ENCODE results near the gene SGCB. TPM values are rescaled to one million over a fixed set of nuclear protein-coding genes. Genes with fewer than 3 reads are reported as not detected.
A peak's percentile ranks its signal among the peaks of the same experiment; 100 is the strongest.
"Not testable (repeated sequence)": the region's sequence is repeated elsewhere in the genome, so short reads cannot be mapped to it uniquely, and the experiment has no call there.

The SGCB gene, protein sequence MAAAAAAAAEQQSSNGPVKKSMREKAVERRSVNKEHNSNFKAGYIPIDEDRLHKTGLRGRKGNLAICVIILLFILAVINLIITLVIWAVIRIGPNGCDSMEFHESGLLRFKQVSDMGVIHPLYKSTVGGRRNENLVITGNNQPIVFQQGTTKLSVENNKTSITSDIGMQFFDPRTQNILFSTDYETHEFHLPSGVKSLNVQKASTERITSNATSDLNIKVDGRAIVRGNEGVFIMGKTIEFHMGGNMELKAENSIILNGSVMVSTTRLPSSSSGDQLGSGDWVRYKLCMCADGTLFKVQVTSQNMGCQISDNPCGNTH
- total RNA-seq (24.9 and 45.9 TPM in 2 replicates), polyA plus RNA-seq (55.3 and 72.2 TPM in 2 replicates), polyA minus RNA-seq (ENCODE audit: low replicate concordance) (9.6 and 10.5 TPM in 2 replicates)
- 44.9 and 53.3 TPM in 2 replicates for polyA plus RNA-seq (2012)

DNA sequence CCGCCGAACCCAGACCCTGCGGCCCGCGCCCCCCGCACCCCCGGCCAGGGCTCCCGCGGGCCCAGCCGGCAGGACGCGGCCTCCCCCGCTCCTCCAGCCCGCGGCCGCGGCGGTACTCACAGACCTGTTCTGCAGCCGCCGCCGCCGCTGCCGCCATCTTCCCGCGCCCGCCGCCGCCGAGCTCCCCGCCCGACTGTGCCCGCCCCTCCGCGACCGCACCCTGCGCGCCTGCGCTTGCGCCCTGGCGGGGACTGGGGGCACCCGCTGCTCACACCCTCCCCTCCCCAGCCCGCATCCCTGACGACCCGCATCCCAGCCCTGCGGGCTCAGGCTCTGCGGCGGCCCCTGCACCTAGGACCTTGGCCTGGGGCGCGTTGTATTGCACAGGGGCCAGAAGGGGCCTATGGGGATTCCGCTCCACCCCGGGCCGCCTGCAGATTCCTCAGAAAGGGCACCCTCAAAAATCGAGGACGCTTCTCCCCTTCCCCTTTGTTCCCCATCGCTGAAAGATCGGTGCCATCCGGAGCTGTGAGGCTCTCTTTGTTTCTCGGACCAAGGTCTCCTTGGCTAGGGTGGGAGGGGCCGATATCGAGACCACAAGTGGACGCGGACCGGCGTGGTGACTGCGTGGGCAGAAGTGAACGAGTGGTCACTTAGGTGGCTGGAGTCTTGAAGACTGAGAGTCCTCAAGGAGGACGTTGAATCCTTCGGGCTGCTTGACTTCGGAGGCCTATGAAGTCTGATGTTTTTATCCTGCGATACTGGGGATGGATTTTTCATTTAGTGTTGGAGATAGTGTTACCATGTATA, at the start of gene SGCB:
TSS of gene SGCB (minus strand) at position 197 of the 810 bp plus-strand sequence. CDS start at position 157, 40 bp downstream.
- peak within 1 kb of the TSS; percentile 72 for H3K9ac ChIP-seq (ENCODE audit: insufficient read depth, low read length)
- peak; percentile 41 to 56 for DNase-seq (ENCODE audit: low read depth in 2 of 2)
- H3K4me1 ChIP-seq (ENCODE audit: control insufficient read depth, extremely low read depth, insufficient read depth, low read length): peaks cover 2% of the 10 kb centered on the region
- no peak for TF ChIP-seq EZH2 (IDR thresholded peaks at IDR 0.05; ENCODE audit: low read length, missing control alignments)
- TF ChIP-seq CTCF (conservative IDR thresholded peaks at IDR 0.05 in 1 of 2, IDR thresholded peaks at IDR 0.05 in 1 of 2; ENCODE audit: low read depth in 1 of 2, low read length in 2 of 2): no peak
- H3K4me3 ChIP-seq (replicated peaks in 1 of 4; ENCODE audit: control extremely low read depth in 1 of 4, insufficient read depth in 1 of 4, low read depth in 3 of 4, low read length in 4 of 4): peak within 1 kb of the TSS; percentile 82 to 89 (median 86)
- H4K20me1 ChIP-seq (ENCODE audit: control insufficient read depth, extremely low read depth, insufficient read depth, low read length): no peaks in the 10 kb centered on the region
- peaks cover 42% of the 10 kb centered on the region for H3K79me2 ChIP-seq (ENCODE audit: control insufficient read depth, insufficient read depth, low read length)
- H2AFZ ChIP-seq (ENCODE audit: low read length): peak within 1 kb of the TSS; percentile 97
- H3K36me3 ChIP-seq (ENCODE audit: control insufficient read depth, insufficient read depth, low read length): no peaks in the 10 kb centered on the region
- no peaks in the 10 kb centered on the region for H3K9me3 ChIP-seq (ENCODE audit: control insufficient read depth, insufficient read depth, low read depth, low read length)
- peak within 1 kb of the TSS; percentile 60 for H3K27ac ChIP-seq (ENCODE audit: insufficient read depth, low read length)
- H3K27me3 ChIP-seq (ENCODE audit: control insufficient read depth, insufficient read depth, low read length): peaks cover 11% of the 10 kb centered on the region
- H3K4me2 ChIP-seq (ENCODE audit: extremely low read depth, insufficient read depth, low read length): peak within 1 kb of the TSS; percentile 96

GRCh38 chr4:52086425-52086824, 48.3 kb upstream of the SGCB start:
- not testable (repeated sequence) for H3K79me2 ChIP-seq (ENCODE audit: control insufficient read depth, insufficient read depth, low read length); H3K27ac ChIP-seq (ENCODE audit: insufficient read depth, low read length); H4K20me1 ChIP-seq (ENCODE audit: control insufficient read depth, extremely low read depth, insufficient read depth, low read length); H2AFZ ChIP-seq (ENCODE audit: low read length); H3K4me2 ChIP-seq (ENCODE audit: extremely low read depth, insufficient read depth, low read length); DNase-seq (ENCODE audit: low read depth in 2 of 2); H3K9ac ChIP-seq (ENCODE audit: insufficient read depth, low read length); H3K36me3 ChIP-seq (ENCODE audit: control insufficient read depth, insufficient read depth, low read length); H3K9me3 ChIP-seq (ENCODE audit: control insufficient read depth, insufficient read depth, low read depth, low read length); H3K27me3 ChIP-seq (ENCODE audit: control insufficient read depth, insufficient read depth, low read length); H3K4me1 ChIP-seq (ENCODE audit: control insufficient read depth, extremely low read depth, insufficient read depth, low read length); H3K4me3 ChIP-seq (replicated peaks in 1 of 4; ENCODE audit: control extremely low read depth in 1 of 4, insufficient read depth in 1 of 4, low read depth in 3 of 4, low read length in 4 of 4)

DNA sequence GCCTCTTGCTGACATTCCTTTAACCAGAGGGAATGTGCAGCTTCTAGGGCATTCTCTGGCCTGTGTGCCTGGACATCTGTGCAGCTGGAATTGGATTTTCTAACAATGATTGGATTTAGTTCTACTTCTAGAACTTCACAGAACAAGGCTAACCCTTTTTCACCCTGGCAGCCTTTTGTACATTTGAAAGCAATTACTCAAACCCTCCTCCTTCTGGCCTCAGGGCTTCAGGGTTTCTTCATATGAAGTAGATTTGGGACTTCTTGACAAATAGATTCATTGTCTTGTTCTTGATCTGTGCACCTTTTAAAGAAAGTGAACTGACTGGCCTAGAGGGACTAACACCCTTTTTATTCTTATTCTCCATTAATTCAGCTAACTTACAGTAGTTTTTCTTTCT, 43.1 kb upstream of the SGCB start:
- Histone ChIP-seq H3K4me1 (ENCODE audit: control insufficient read depth, extremely low read depth, insufficient read depth, low read length) (no peaks in the 10 kb centered on the region), H3K9me3 (ENCODE audit: control insufficient read depth, insufficient read depth, low read depth, low read length) (no peaks in the 10 kb centered on the region), H4K20me1 (ENCODE audit: control insufficient read depth, extremely low read depth, insufficient read depth, low read length) (no peaks in the 10 kb centered on the region), H3K79me2 (ENCODE audit: control insufficient read depth, insufficient read depth, low read length) (no peaks in the 10 kb centered on the region), H3K4me2 (ENCODE audit: extremely low read depth, insufficient read depth, low read length) (no peak overlapping the region), H3K9ac (ENCODE audit: insufficient read depth, low read length) (no peak overlapping the region), H3K36me3 (ENCODE audit: control insufficient read depth, insufficient read depth, low read length) (no peaks in the 10 kb centered on the region), H3K27me3 (ENCODE audit: control insufficient read depth, insufficient read depth, low read length) (no peaks in the 10 kb centered on the region), H2AFZ (ENCODE audit: low read length) (no peak overlapping the region), H3K4me3 (replicated peaks in 1 of 4; ENCODE audit: control extremely low read depth in 1 of 4, insufficient read depth in 1 of 4, low read depth in 3 of 4, low read length in 4 of 4) (no peak overlapping the region), H3K27ac (ENCODE audit: insufficient read depth, low read length) (no peak overlapping the region)
- TF ChIP-seq EZH2 (IDR thresholded peaks at IDR 0.05; ENCODE audit: low read length, missing control alignments) (no peak), CTCF (conservative IDR thresholded peaks at IDR 0.05 in 1 of 2, IDR thresholded peaks at IDR 0.05 in 1 of 2; ENCODE audit: low read depth in 1 of 2, low read length in 2 of 2) (no peak)
- DNase-seq (ENCODE audit: low read depth in 2 of 2): no peak

All from fibroblast of lung (primary cell).